DOHH2 (cell line): ENCODE measurements around the gene SAXO2.
"Not testable (repeated sequence)": the region's sequence is repeated elsewhere in the genome, so short reads cannot be mapped to it uniquely, and the experiment has no call there.

ENCODE experiments used
- H3F3A ChIP-seq: fragments of 200-600 bp; sonication (generic), shearing (Covaris generic); 2 replicates; pipeline ENCODE4 v1.6.0; 2016; ENCODE audit warnings: antibody characterized with exemption, mild to moderate bottlenecking; ENCODE audit not compliant: control insufficient read depth, insufficient read depth
- H3K27ac ChIP-seq: fragments of 200-600 bp; sonication (generic); 2 replicates; pipeline ENCODE4 v1.5.1; 2014; ENCODE audit warnings: low read depth, mild to moderate bottlenecking, low read length, moderate library complexity
- H3K27me3 ChIP-seq: fragments of 200-600 bp; sonication (generic); 2 replicates; pipeline ENCODE4 v1.6.1; 2014; ENCODE audit warnings: mild to moderate bottlenecking, low read length, mixed read lengths; ENCODE audit not compliant: control insufficient read depth
- H3K36me3 ChIP-seq: fragments of 200-600 bp; sonication (generic); 2 replicates; pipeline ENCODE4 v1.6.1; 2014; ENCODE audit warnings: mild to moderate bottlenecking, low read length, moderate library complexity, mixed read lengths; ENCODE audit not compliant: control insufficient read depth
- H3K4me1 ChIP-seq: fragments of 200-600 bp; sonication (generic); 2 replicates; pipeline ENCODE4 v1.6.1; 2014; ENCODE audit warnings: mild to moderate bottlenecking, low read length, mixed read lengths; ENCODE audit not compliant: control insufficient read depth
- H3K4me2 ChIP-seq: fragments of 200-600 bp; sonication (generic); 2 replicates; pipeline ENCODE4 v1.6.0; 2014; ENCODE audit warnings: mild to moderate bottlenecking, low read length, moderate library complexity
- H3K4me3 ChIP-seq: fragments of 200-600 bp; sonication (generic); 2 replicates; pipeline ENCODE4 v1.5.1; 2014; ENCODE audit warnings: mild to moderate bottlenecking, low read length, mixed read lengths
- H3K79me2 ChIP-seq: fragments of 200-600 bp; sonication (generic); 2 replicates; pipeline ENCODE4 v1.6.1; 2014; ENCODE audit warnings: mild to moderate bottlenecking, low read length, mixed read lengths; ENCODE audit not compliant: control insufficient read depth
- H3K9me2 ChIP-seq: fragments of 200-600 bp; sonication (generic); replicated peaks from 2 replicates; pipeline ENCODE4 v1.6.1; 2014; ENCODE audit warnings: mild to moderate bottlenecking, low read length, mixed read lengths; ENCODE audit not compliant: control insufficient read depth
- H3K9me3 ChIP-seq: fragments of 200-600 bp; sonication (generic); 2 replicates; pipeline ENCODE4 v1.6.1; 2014; ENCODE audit warnings: antibody characterized with exemption, low read length, mixed read lengths; ENCODE audit not compliant: control insufficient read depth, insufficient read depth
- H4K20me1 ChIP-seq: fragments of 200-600 bp; sonication (generic); 2 replicates; pipeline ENCODE4 v1.6.0; 2014; ENCODE audit warnings: low read depth, mild to moderate bottlenecking, antibody characterized with exemption, low read length, moderate library complexity; ENCODE audit not compliant: control insufficient read depth, insufficient read depth

SAXO2 gene

GRCh38 chr15:82318281-82318680, 55.7 kb downstream of the SAXO2 start:
- not testable (repeated sequence) for H4K20me1 ChIP-seq, H3K4me3 ChIP-seq, H3K9me2 ChIP-seq, H3K9me3 ChIP-seq, H3K4me1 ChIP-seq, H3F3A ChIP-seq, H3K27me3 ChIP-seq, H3K79me2 ChIP-seq, H3K4me2 ChIP-seq, H3K27ac ChIP-seq, H3K36me3 ChIP-seq

- H3K36me3 ChIP-seq, H3K27me3 ChIP-seq, H3K4me3 ChIP-seq: not testable (repeated sequence)
These were observed 57.1 kb downstream of the SAXO2 start for GRCh38 chr15:82319522-82320278.

GRCh38 chr15:82320861-82321260, 58.2 kb downstream of the SAXO2 start:
- H3F3A ChIP-seq, H3K4me3 ChIP-seq, H3K9me2 ChIP-seq, H3K79me2 ChIP-seq, H3K4me2 ChIP-seq, H3K27me3 ChIP-seq, H4K20me1 ChIP-seq, H3K27ac ChIP-seq, H3K9me3 ChIP-seq, H3K36me3 ChIP-seq, H3K4me1 ChIP-seq: not testable (repeated sequence)

More at GRCh38 chr15:82319522-82320278, 57.1 kb downstream of the SAXO2 start:
- not testable (repeated sequence) for H3K79me2 ChIP-seq, H4K20me1 ChIP-seq, H3K27ac ChIP-seq, H3F3A ChIP-seq, H3K9me2 ChIP-seq, H3K9me3 ChIP-seq, H3K4me2 ChIP-seq, H3K4me1 ChIP-seq

- not testable (repeated sequence) for H3K9me3 ChIP-seq, H3K4me3 ChIP-seq, H3K27me3 ChIP-seq, H3K4me2 ChIP-seq, H3F3A ChIP-seq, H3K79me2 ChIP-seq, H3K4me1 ChIP-seq, H3K36me3 ChIP-seq, H3K9me2 ChIP-seq, H3K27ac ChIP-seq, H4K20me1 ChIP-seq
These were observed 59.9 kb downstream of the SAXO2 start for GRCh38 chr15:82322488-82322887.

GRCh38 chr15:82324831-82325230, 62.2 kb downstream of the SAXO2 start:
- not testable (repeated sequence) for H3K27ac ChIP-seq, H3F3A ChIP-seq, H3K9me3 ChIP-seq, H4K20me1 ChIP-seq, H3K4me3 ChIP-seq, H3K27me3 ChIP-seq, H3K4me2 ChIP-seq, H3K79me2 ChIP-seq, H3K4me1 ChIP-seq, H3K36me3 ChIP-seq, H3K9me2 ChIP-seq

- not testable (repeated sequence) for H3K27me3 ChIP-seq, H3K9me2 ChIP-seq, H3F3A ChIP-seq, H4K20me1 ChIP-seq, H3K4me3 ChIP-seq, H3K36me3 ChIP-seq, H3K9me3 ChIP-seq, H3K79me2 ChIP-seq, H3K27ac ChIP-seq, H3K4me1 ChIP-seq, H3K4me2 ChIP-seq
These were observed 63.0 kb downstream of the SAXO2 start for GRCh38 chr15:82325646-82326045.

- not testable (repeated sequence) for H3K4me1 ChIP-seq, H3K4me2 ChIP-seq, H3K36me3 ChIP-seq
These were observed 64.3 kb downstream of the SAXO2 start for GRCh38 chr15:82326896-82327295.

GRCh38 chr15:82327372-82327771, 64.8 kb downstream of the SAXO2 start:
- not testable (repeated sequence) for H3K79me2 ChIP-seq, H3K9me3 ChIP-seq, H3K27ac ChIP-seq, H3K27me3 ChIP-seq, H3K4me2 ChIP-seq, H3F3A ChIP-seq, H3K4me3 ChIP-seq, H3K36me3 ChIP-seq, H4K20me1 ChIP-seq, H3K4me1 ChIP-seq, H3K9me2 ChIP-seq

More at GRCh38 chr15:82326896-82327295, 64.3 kb downstream of the SAXO2 start:
- not testable (repeated sequence) for H4K20me1 ChIP-seq, H3K27me3 ChIP-seq, H3K4me3 ChIP-seq, H3K27ac ChIP-seq, H3K9me3 ChIP-seq, H3F3A ChIP-seq, H3K9me2 ChIP-seq, H3K79me2 ChIP-seq
